ENCODE data around the gene LAMP2. TPM values are rescaled to one million over a fixed set of nuclear protein-coding genes. Genes with fewer than 3 reads are reported as not detected.

LAMP2 gene
- total RNA-seq, 1 donor from 2014 or later = 29.6 TPM

DNA sequence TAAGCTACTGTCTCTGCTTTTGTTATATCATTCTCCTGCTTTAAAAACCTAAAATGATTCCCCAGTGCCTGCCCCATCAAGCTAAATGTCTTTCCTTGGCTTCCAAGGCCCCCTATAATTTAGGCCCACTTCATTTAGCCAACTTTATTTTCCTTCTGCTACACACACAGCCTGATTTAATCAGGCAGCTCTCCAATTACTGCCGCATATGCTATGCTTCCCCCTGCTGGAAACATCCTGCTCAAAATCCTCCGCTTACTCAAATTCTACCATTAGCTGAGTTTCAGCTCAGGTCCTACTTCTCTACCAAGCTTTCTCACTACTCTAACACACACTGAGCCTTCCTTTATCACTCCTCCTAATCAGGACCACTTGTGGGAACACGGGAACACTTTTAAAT, 17.0 kb downstream of the LAMP2 start:
- no peak overlapping the region for H3K4me3 Mint-ChIP-seq
- H3K27me3 Mint-ChIP-seq (ENCODE audit: insufficient read depth, low read depth) = no peaks in the 10 kb centered on the region

DNA sequence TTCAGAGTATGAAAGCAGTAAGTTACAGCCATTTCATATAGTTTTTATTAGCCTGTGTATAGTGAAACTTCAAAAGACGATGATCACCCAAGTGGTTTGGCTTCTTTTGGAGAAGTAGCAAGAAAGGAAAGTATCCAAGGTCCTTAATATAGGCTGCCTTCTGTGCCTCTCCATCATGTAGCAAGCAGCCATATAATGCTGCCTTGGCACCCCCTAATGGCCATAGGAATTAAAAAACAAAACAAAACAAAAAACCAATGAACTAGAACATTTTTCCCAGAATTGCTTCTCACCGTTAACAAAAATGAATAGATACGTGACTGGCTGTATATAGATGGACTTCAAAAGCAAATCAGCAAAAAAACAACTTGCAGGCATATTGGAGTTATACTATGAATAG, 18.9 kb downstream of the LAMP2 start:
- H3K9ac ChIP-seq = no peak overlapping the region
- no peak overlapping the region for H3K4me3 ChIP-seq
- no peaks in the 10 kb centered on the region for H3K27me3 ChIP-seq
- TF ChIP-seq EZH2 (IDR thresholded peaks at IDR 0.05) = no peak
- TF ChIP-seq EZH2phosphoT487 (IDR thresholded peaks at IDR 0.05) = no peak
- TF ChIP-seq, protein P1, sequence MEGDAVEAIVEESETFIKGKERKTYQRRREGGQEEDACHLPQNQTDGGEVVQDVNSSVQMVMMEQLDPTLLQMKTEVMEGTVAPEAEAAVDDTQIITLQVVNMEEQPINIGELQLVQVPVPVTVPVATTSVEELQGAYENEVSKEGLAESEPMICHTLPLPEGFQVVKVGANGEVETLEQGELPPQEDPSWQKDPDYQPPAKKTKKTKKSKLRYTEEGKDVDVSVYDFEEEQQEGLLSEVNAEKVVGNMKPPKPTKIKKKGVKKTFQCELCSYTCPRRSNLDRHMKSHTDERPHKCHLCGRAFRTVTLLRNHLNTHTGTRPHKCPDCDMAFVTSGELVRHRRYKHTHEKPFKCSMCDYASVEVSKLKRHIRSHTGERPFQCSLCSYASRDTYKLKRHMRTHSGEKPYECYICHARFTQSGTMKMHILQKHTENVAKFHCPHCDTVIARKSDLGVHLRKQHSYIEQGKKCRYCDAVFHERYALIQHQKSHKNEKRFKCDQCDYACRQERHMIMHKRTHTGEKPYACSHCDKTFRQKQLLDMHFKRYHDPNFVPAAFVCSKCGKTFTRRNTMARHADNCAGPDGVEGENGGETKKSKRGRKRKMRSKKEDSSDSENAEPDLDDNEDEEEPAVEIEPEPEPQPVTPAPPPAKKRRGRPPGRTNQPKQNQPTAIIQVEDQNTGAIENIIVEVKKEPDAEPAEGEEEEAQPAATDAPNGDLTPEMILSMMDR (IDR thresholded peaks at IDR 0.05) = peak; percentile 41
- no peaks in the 10 kb centered on the region for H3K79me2 ChIP-seq (ENCODE audit: low read depth)
- Mint-ChIP-seq H3K4me3 (no peak overlapping the region), H3K27ac (no peak overlapping the region), H3K36me3 (peaks cover 2% of the 10 kb centered on the region), H3K4me1 (no peaks in the 10 kb centered on the region), H3K27me3 (ENCODE audit: insufficient read depth, low read depth) (no peaks in the 10 kb centered on the region), H3K9me3 (no peaks in the 10 kb centered on the region)
- H4K20me1 ChIP-seq (ENCODE audit: low read depth) = no peaks in the 10 kb centered on the region
- no peaks in the 10 kb centered on the region for H3K4me1 ChIP-seq
- H3K4me2 ChIP-seq = no peak overlapping the region
- H3K36me3 ChIP-seq = peaks cover 4% of the 10 kb centered on the region
- no peaks in the 10 kb centered on the region for H3F3A ChIP-seq (ENCODE audit: low read depth)
- H2AFZ ChIP-seq (replicated peaks) = no peak overlapping the region
- H3K27ac ChIP-seq = no peak overlapping the region
- H3K9me3 ChIP-seq (ENCODE audit: low read depth) = peaks cover 10% of the 10 kb centered on the region
- DNase-seq (ENCODE audit: low spot score) = peak; percentile 4

More for the DNA sequence above, 17.0 kb downstream of the LAMP2 start:
- Mint-ChIP-seq H3K9me3 (no peaks in the 10 kb centered on the region), H3K4me1 (no peaks in the 10 kb centered on the region), H3K27ac (no peak overlapping the region), H3K36me3 (no peaks in the 10 kb centered on the region)
- Histone ChIP-seq H4K20me1 (ENCODE audit: low read depth) (no peaks in the 10 kb centered on the region), H3K4me3 (no peak overlapping the region), H2AFZ (replicated peaks) (no peak overlapping the region), H3K27ac (no peak overlapping the region), H3K4me2 (no peak overlapping the region), H3K9me3 (ENCODE audit: low read depth) (peaks cover 13% of the 10 kb centered on the region), H3K36me3 (peaks cover 4% of the 10 kb centered on the region), H3K9ac (no peak overlapping the region), H3F3A (ENCODE audit: low read depth) (no peaks in the 10 kb centered on the region), H3K79me2 (ENCODE audit: low read depth) (no peaks in the 10 kb centered on the region), H3K4me1 (no peaks in the 10 kb centered on the region), H3K27me3 (no peaks in the 10 kb centered on the region)
- TF ChIP-seq, protein P1 (IDR thresholded peaks at IDR 0.05) = peak; percentile 46
- no peak for TF ChIP-seq EZH2phosphoT487 (IDR thresholded peaks at IDR 0.05)
- TF ChIP-seq EZH2 (IDR thresholded peaks at IDR 0.05) = no peak
- peak; percentile 46 for DNase-seq (ENCODE audit: low spot score)

DNA sequence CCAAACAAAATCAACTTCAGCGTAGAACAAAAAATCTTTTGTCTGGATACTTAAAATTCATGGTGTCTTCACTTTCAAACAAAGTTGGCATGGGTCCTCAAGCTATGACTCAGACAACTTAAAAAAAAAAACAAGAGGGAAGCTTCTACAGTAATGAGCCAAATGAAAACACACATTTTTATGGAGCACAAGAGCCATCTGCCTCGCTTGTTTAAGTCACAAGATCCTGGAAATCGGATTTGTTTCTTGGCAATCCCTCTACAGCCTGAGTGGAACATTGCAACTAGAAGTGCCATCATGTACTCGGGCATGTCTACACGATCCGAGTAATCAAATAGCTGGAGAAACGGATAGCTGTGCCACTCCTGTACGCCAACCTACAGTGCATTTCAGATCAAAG, 22.6 kb downstream of the LAMP2 start:
- Histone ChIP-seq H3K4me3 (no peak overlapping the region), H3K9me3 (ENCODE audit: low read depth) (peaks cover 5% of the 10 kb centered on the region), H3K4me1 (no peaks in the 10 kb centered on the region), H4K20me1 (ENCODE audit: low read depth) (no peaks in the 10 kb centered on the region), H3F3A (ENCODE audit: low read depth) (no peaks in the 10 kb centered on the region), H3K36me3 (peaks cover 4% of the 10 kb centered on the region), H2AFZ (replicated peaks) (no peak overlapping the region), H3K79me2 (ENCODE audit: low read depth) (no peaks in the 10 kb centered on the region), H3K27ac (no peak overlapping the region), H3K4me2 (no peak overlapping the region), H3K27me3 (no peaks in the 10 kb centered on the region), H3K9ac (no peak overlapping the region)
- Mint-ChIP-seq H3K27me3 (ENCODE audit: insufficient read depth, low read depth) (no peaks in the 10 kb centered on the region), H3K36me3 (peaks cover 2% of the 10 kb centered on the region), H3K4me3 (no peak overlapping the region), H3K9me3 (no peaks in the 10 kb centered on the region), H3K27ac (no peak overlapping the region), H3K4me1 (no peaks in the 10 kb centered on the region)
- DNase-seq (ENCODE audit: low spot score) = no peak
- TF ChIP-seq EZH2 (IDR thresholded peaks at IDR 0.05) = no peak
- TF ChIP-seq, protein P1 (IDR thresholded peaks at IDR 0.05) = no peak
- no peak for TF ChIP-seq EZH2phosphoT487 (IDR thresholded peaks at IDR 0.05)
